ENCODE measurements around the gene CAMSAP3.
A peak's percentile ranks its signal among the peaks of the same experiment; 100 is the strongest.

The CAMSAP3 gene

GRCh38 chr19:7579182-7579581, 16.5 kb upstream of the CAMSAP3 start:
- no peak for DNase-seq

- DNase-seq, result no peak
These were observed 13.2 kb upstream of the CAMSAP3 start for GRCh38 chr19:7582446-7582845.

- no peak for DNase-seq
These were observed 5.8 kb upstream of the CAMSAP3 start for GRCh38 chr19:7589822-7590221.

DNA sequence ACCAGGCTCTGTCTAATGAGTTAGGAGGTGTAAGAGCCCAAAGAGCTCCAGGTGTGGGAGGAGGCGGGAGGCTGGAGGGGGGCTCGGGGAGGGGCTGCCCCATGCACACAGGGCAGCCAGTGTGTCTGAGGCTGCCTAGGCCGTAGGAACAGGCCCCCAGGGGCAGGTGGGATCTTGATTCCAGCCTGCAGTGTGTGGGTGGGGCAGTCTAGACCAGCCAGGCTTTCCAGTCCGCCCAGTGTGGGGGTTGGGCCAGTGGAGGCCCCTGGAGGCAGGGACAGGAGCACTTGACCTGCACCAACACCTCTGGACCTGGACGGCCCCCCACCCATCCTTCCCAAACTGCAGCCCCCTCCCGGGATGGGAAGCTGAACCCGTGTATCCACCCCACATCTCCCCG, 5.4 kb upstream of the CAMSAP3 start:
- no peak for DNase-seq

- peak in 1 of 3 donors; percentile 20 for DNase-seq
These were observed 711 bp downstream of the CAMSAP3 start for GRCh38 chr19:7596211-7596937.

- DNase-seq, result peak in 1 of 3 donors; percentile 23
These were observed 2.0 kb downstream of the CAMSAP3 start for GRCh38 chr19:7597689-7598088.

DNA sequence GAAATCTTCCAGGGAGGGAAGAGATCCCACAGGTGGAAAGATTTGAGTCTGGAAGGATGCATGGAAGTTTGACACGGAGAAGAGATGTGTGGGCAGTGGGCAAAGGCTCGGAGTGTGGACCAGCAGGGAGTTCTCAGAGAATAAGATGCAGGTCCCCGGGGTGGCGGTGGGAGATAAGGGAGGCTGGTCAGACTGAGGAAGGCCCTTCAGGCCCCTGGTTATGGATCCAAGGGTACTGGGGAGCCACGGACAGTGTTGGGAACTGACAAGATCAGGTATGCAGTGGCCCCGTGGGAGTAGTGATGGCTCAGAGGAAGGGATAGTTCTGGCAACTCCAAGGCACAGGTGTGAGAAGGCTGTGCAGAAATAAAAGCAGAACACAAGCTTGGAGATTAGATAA, 2.5 kb downstream of the CAMSAP3 start:
- DNase-seq, result no peak

DNA sequence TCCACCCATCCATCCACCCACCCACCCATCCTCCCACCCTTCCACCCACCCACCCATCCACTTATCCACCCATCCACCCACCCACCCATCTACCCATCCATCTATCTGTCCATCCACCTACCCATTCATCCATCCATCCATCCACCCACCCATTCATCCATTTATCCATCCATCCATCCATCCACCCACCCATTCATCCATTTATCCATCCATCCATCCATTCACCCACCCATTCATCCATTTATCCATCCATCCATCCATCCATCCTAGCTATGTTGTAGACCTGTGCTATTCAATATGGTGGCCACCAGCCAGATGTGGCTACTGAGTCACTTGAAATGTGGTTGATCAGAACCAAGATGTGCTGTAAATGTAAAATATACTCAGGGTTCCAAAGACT, 5.1 kb downstream of the CAMSAP3 start:
- DNase-seq, result no peak

- DNase-seq, result no peak
These were observed 6.7 kb downstream of the CAMSAP3 start for GRCh38 chr19:7602240-7602934.

GRCh38 chr19:7602935-7603497, 7.4 kb downstream of the CAMSAP3 start:
- DNase-seq, result no peak

- DNase-seq, result no peak
These were observed 8.3 kb downstream of the CAMSAP3 start for GRCh38 chr19:7603919-7604318.

DNA sequence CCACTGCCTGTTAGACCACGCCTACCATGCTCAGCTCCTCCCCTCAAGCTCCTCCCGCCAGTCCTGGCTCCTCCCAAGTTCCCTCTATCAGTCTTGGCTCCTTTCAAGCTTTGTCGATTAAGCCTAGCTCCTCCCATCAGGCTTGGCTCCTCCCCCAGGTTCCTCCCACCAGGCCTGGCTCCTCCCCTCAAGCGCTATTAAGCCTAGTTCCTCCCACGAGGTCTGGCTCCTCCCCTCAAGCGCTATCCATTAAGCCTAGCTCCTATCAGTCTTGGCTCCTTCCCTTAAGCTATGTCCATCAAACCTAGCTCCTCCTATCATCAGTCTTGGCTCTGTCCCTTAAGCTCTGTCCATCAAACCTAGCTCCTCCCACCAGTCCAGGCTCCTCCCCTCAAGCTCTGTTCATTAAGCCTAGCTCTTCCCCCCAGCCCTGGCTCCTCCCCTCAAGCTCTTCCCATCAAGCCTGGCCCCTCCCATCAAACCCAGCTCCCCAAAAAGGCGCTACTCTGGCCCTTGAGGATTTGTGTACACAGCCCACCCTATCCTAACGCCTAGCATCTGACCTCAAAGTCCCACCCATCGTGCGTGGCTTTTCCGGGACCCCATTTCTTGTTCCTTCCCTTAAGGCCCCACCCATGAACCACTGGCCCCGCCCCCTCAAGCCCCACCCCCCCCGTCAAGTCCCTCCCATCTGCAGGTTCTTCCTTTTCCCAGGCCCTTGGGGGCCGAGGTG, 10.0 kb downstream of the CAMSAP3 start:
- peak; percentile 31 to 52 (median 40) for DNase-seq

GRCh38 chr19:7606289-7606688, 10.6 kb downstream of the CAMSAP3 start:
- DNase-seq, result no peak

- no peak for DNase-seq
These were observed 11.7 kb downstream of the CAMSAP3 start for GRCh38 chr19:7607212-7607873.

GRCh38 chr19:7607874-7608560, 12.4 kb downstream of the CAMSAP3 start:
- DNase-seq, result no peak

DNA sequence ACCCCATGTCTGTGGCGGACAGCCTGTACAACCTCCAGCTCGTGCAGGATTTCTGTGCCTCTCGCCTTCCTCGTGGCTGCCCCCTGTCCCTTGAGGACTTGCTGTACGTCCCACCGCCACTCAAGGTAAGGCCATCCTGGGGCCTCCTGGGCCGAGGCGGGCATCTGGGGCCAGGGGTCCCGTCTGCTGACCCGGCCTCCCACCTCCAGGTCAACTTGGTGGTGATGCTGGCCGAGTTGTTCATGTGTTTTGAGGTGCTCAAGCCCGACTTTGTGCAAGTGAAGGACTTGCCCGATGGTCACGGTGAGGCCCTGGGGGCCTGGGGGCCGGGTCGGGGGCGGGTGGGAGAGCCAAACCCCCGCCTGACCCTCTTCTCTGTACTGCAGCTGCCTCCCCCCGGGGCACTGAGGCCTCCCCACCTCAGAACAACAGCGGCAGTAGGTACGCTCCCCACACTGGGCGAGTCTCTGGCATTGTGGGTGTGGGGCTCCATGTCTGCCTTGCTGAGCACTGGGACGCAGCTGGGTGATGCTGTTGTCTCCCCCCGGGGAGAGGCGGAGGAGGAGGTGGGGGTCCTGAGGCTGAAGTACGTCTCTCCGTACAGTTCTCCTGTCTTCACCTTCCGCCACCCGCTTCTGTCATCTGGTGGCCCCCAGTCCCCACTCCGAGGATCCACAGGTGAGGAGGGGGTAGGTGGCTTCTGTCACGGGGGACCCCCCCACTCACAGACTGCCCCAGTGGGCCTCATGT, 15.0 kb downstream of the CAMSAP3 start:
- DNase-seq, result no peak

GRCh38 chr19:7611541-7612279, 16.0 kb downstream of the CAMSAP3 start:
- DNase-seq, result no peak

GRCh38 chr19:7612282-7613274, 16.9 kb downstream of the CAMSAP3 start:
- no peak for DNase-seq

Data from suppressor macrophage treated with lipopolysaccharide for 1 hour (primary cell).